Subcutaneous abdominal adipose tissue (tissue), 5 donors: ENCODE data around the gene ELFN1.

Experiments
- H3K27ac ChIP-seq: one replicate; pipeline ENCODE4 v1.7.0; 2013; ENCODE audit warnings: low read depth, mild to moderate bottlenecking, inconsistent platforms, low read length, moderate library complexity
- H3K27me3 ChIP-seq, 5 donors: one replicate each; pipeline ENCODE4 v1.7.0; 2013; ENCODE audit warnings: low read length in 5 of 5, inconsistent platforms in 1 of 5; ENCODE audit not compliant: control insufficient read depth in 5 of 5, insufficient read depth in 4 of 5
- H3K36me3 ChIP-seq, 5 donors: one replicate each; pipeline ENCODE4 v1.7.0; 2013; ENCODE audit warnings: low read length in 5 of 5; ENCODE audit not compliant: control insufficient read depth in 5 of 5, insufficient read depth in 5 of 5
- H3K4me1 ChIP-seq, 5 donors: one replicate each; pipeline ENCODE4 v1.7.0; 2013; ENCODE audit warnings: low read length in 5 of 5, mild to moderate bottlenecking in 3 of 5, moderate library complexity in 1 of 5; ENCODE audit not compliant: control insufficient read depth in 5 of 5, insufficient read depth in 5 of 5
- H3K4me3 ChIP-seq, 5 donors: one replicate each; pipeline ENCODE4 v1.7.0; 2013; ENCODE audit warnings: low read length in 5 of 5, low read depth in 1 of 5
- H3K9ac ChIP-seq, 5 donors: one replicate each; pipeline ENCODE4 v1.7.0; 2013; ENCODE audit warnings: low read length in 5 of 5, mild to moderate bottlenecking in 4 of 5, moderate library complexity in 3 of 5
- H3K9me3 ChIP-seq, 5 donors: one replicate each; pipeline ENCODE4 v1.7.0; 2013; ENCODE audit warnings: low read length in 5 of 5; ENCODE audit not compliant: control insufficient read depth in 5 of 5
- donor health status: healthy.
- donor health status: healthy.
- donor health status: healthy.
- donor health status: healthy.
- donor health status: healthy.

Gene ELFN1

DNA sequence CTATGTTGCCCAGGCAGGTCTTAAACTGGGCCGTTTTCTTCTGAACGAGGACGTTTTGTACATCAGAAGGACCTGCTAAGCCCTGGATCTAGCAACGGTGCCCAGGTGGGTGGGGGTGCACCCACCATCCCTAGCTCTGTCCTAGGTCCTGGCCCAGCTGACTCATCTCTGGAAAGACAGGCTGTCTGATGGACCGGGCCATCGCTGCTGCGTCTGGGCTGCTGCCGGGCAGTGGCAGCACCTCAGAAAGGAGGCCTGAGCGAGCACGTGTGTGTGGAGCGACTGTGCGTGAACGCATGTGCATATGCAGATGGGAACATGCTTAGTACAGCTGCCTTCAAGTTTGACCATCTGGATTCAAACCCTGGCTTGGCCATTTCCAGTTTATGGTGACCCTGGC lies 7.3 kb upstream of the ELFN1 start:
- H3K27me3 ChIP-seq = peaks cover 11 to 30% (median 25%) of the 10 kb centered on the region in 5 donors
- no peak overlapping the region for H3K27ac ChIP-seq
- H3K36me3 ChIP-seq = no peaks in the 10 kb centered on the region
- no peak overlapping the region for H3K4me3 ChIP-seq
- no peak overlapping the region for H3K9ac ChIP-seq
- H3K4me1 ChIP-seq = peaks cover 0 to 27% (median 16%) of the 10 kb centered on the region in 5 donors
- H3K9me3 ChIP-seq = peaks cover 0 to 5% (median 0%) of the 10 kb centered on the region in 5 donors

DNA sequence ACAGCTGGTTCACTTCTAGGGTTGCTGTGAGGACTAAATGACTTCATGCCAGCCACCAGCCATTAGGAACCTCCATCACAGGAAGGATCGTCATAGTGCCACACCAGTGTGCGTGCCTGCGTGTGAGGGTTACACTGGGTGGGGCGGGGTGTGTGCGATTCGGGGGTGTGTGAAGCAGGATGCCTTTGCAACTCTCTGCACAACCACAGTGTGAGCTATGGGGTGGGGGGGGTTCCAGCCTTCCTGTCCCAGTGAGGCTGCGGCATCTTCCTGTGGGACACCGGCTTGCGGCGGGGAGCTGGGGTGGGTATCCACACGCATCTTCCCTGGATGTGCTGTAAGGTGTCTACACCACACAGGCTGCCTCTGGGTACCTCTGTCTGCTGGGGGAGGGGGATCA lies 6.9 kb upstream of the ELFN1 start:
- H3K9me3 ChIP-seq = peaks cover 0 to 3% (median 0%) of the 10 kb centered on the region in 5 donors
- no peak overlapping the region for H3K9ac ChIP-seq
- H3K4me1 ChIP-seq = peaks cover 0 to 28% (median 19%) of the 10 kb centered on the region in 5 donors
- no peaks in the 10 kb centered on the region for H3K36me3 ChIP-seq
- peaks cover 14 to 31% (median 29%) of the 10 kb centered on the region in 5 donors for H3K27me3 ChIP-seq
- H3K4me3 ChIP-seq = no peak overlapping the region
- no peak overlapping the region for H3K27ac ChIP-seq

DNA sequence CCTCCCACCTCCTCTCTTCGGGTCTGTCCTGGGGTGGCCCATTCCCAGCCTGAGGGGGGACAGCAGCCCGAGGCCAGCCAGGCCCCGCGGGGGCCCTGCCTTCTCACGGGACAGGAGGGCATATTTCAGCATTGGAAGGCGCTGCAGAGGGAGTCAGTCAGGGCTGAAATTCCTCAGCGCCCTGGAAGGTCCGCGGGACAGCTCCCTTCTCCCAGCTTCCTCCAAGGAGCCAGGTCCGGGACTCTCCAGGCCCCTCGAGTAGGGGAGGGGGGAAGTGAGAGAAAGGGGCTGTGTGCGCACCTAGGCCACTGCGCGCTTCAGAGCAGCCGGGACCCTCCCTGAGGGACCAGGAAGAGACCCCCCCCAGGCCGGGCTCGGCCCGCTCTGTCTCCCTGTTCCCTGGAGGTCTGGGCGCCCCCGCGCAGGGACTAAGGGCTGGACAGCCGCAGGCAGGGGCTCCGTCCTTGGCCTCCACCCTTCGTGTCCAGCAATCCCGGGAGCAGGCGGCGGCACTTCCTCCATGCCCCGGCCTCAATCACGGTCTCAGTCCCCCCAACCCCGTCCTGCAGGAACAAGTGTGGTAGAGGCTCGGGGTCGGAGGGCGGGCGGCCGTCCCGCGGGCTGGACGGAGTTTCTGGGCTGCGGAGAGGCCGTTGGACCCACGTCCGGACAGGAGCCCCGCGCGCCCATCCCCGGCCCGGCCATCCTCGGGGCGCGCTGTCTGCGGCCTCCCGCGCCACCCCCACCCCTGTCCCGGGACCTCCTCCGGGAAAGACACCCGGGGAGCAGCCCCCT lies 6.0 kb upstream of the ELFN1 start:
- H3K4me3 ChIP-seq = peak overlapping the region in 1 of 5 donors; percentile 66
- no peaks in the 10 kb centered on the region for H3K36me3 ChIP-seq
- H3K27ac ChIP-seq = no peak overlapping the region

DNA sequence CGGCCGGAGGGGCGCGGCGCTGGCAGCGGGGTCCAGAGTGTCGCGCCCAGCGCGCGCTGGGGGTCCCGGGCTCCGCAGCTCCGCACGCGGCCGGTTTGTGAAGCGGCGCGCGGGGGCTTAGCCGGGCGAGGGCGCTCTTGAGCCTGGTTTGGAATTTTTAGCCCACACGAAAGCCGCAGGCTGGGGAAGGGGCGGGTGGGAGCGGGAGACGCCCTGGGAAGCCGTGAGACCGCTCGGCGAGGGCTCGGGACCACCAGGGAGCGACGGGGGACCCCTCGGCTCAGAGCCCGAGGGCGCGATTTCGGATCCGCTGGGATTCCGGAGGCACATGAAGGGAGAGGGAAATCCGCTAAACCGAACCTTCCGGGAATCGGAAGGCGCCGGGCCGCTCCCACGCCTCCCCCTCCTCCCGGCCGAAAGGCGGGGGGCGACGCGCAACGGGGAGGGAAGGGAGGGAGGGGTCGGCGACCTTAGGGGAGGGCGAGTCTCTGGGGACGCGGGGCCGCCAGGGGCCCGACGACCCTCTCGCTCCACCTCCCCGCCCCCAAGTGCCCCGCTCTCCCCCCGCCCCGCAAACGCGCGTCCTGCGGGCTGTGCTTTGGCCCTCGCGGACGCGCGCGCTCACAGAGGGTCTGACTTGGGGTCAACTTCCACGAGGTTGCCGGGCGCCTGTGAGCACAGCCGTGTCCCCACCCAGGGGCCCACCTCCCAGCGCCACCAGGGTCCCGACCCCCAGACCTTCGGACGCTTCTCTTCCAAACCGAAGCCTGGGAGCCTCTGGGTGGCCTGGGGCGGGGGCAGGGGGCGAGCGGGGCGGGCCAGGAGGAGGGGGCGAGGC lies 5.1 kb upstream of the ELFN1 start:
- Histone ChIP-seq H3K4me3 (peak overlapping the region in 4 of 5 donors; percentile 55 to 70 (median 68)), H3K36me3 (no peaks in the 10 kb centered on the region), H3K27ac (no peak overlapping the region), H3K4me1 (peaks cover 0 to 32% (median 22%) of the 10 kb centered on the region in 5 donors), H3K27me3 (peaks cover 15 to 42% (median 38%) of the 10 kb centered on the region in 5 donors), H3K9ac (peak overlapping the region in 3 of 5 donors; percentile 48 to 66 (median 55)), H3K9me3 (peaks cover 0 to 3% (median 0%) of the 10 kb centered on the region in 5 donors)

More for the DNA sequence above, 6.0 kb upstream of the ELFN1 start:
- H3K9me3 ChIP-seq = peaks cover 0 to 3% (median 0%) of the 10 kb centered on the region in 5 donors
- H3K9ac ChIP-seq = no peak overlapping the region
- H3K27me3 ChIP-seq = peaks cover 15 to 37% (median 35%) of the 10 kb centered on the region in 5 donors
- peaks cover 0 to 28% (median 19%) of the 10 kb centered on the region in 5 donors for H3K4me1 ChIP-seq

DNA sequence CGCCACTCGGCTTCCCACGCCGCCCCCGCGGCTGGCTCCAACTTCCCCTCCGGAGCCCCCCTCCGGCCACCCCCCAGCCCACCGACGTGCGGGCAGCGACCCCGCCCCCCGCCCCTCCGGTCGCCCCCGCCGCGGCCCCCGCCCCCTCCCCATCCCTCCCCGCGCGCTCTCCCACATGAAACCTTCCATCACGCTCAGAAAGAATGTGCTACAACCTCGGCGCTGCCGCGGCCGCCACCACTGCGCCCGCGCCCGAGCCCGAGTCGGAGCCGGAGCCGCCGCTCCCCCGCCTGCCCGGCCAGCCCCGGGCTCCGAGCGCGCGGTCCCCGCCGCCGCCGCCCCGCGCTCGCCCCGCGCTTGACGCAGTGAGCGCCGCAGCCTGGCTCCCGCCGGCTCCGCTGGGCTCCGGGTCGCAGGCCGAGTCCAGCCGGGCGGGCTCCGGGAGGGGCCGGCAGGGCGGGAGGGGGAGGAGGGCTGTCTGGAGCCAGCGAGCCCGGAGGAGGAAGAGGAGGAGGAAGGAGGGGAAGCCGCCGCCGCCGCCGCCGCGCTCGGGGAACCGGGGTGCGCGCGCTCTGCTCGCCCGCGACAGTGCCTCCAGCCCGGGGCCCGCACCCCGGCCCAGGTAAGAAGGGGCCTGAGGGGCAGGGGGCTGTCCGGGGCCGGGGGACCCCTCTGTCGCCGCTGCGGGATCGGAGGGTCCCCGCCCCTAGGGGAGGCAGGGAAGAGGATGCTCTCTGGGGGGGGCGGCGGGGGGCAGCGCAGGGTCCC lies 4.3 kb upstream of the ELFN1 start:
- Histone ChIP-seq H3K4me1 (peaks cover 0 to 32% (median 22%) of the 10 kb centered on the region in 5 donors), H3K27ac (no peak overlapping the region), H3K9me3 (peaks cover 0 to 3% (median 0%) of the 10 kb centered on the region in 5 donors), H3K36me3 (no peaks in the 10 kb centered on the region), H3K27me3 (peaks cover 15 to 48% (median 38%) of the 10 kb centered on the region in 5 donors), H3K9ac (no peak overlapping the region), H3K4me3 (peak overlapping the region in 2 of 5 donors; percentile 60 to 66)

DNA sequence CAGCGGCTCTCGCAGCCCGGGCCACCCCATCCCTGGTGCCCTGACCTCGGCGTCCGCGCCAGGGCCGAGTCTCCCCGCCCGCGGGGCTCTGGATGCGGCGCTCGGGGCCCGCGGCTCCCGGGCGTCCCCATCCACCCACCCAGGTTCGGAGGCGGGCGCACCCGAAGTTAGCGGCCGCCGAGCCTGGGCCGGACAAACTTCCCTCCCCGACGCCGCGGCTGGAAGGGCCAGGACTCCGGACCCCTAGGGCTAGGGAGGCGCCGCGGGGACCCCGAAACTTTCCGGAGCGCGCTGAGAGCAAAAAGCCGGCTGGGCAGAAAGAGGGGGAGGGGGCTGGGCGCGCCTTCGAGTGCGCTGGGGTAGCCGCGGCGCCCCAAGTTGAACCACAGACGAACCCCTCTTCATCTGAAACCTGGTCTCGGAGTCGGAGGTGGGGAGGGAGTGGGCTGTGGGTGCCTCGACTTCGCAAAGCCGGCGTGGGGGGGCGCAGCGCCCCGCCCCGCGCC lies 3.7 kb upstream of the ELFN1 start:
- Histone ChIP-seq H3K27me3 (peaks cover 18 to 53% (median 42%) of the 10 kb centered on the region in 5 donors), H3K4me3 (peak overlapping the region in 4 of 5 donors; percentile 17 to 60 (median 49)), H3K9ac (no peak overlapping the region), H3K27ac (no peak overlapping the region), H3K36me3 (no peaks in the 10 kb centered on the region), H3K9me3 (peaks cover 0 to 3% (median 0%) of the 10 kb centered on the region in 5 donors), H3K4me1 (peaks cover 0 to 32% (median 22%) of the 10 kb centered on the region in 5 donors)

DNA sequence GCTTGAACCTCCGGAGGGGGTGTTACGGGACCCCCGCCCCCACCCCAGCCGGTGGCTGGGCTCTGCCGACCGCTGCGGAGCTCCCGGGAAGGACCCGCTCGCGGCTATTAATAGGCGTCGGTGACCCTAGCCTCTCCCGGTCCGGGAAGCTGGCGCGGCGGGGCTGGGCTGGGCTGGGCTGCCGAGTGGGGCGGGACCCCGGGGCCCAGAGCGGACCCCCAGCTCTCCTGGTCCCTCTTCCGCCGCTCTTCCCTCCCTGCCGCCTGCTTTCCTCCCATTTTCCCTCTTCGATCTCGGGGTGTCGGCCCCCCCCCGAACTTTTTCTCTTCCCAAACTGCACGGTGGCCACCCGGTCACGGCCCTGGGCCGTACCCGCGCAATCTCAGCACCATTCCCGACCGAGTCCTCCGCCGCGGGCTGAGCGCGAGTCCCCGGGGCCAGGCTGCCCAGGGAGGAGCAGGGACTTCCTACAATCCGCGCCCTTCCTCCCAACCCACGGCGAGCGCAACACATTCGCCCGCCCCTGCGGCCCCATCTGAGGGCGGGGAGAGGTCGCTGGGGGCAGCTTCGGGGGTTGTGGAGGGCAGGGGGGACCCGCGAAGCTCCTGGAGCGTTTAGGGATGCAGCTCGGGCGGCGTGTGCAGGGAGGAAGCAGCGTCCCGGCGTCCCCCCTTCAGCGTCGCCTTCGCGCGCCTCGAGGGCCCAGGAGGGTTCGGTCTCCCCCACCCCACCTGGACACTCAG lies 3.1 kb upstream of the ELFN1 start:
- Histone ChIP-seq H3K9me3 (no peaks in the 10 kb centered on the region), H3K27ac (no peak overlapping the region), H3K9ac (no peak overlapping the region), H3K4me1 (peaks cover 0 to 32% (median 22%) of the 10 kb centered on the region in 5 donors), H3K4me3 (peak overlapping the region in 4 of 5 donors; percentile 32 to 60 (median 49)), H3K27me3 (peaks cover 22 to 57% (median 48%) of the 10 kb centered on the region in 5 donors), H3K36me3 (no peaks in the 10 kb centered on the region)

DNA sequence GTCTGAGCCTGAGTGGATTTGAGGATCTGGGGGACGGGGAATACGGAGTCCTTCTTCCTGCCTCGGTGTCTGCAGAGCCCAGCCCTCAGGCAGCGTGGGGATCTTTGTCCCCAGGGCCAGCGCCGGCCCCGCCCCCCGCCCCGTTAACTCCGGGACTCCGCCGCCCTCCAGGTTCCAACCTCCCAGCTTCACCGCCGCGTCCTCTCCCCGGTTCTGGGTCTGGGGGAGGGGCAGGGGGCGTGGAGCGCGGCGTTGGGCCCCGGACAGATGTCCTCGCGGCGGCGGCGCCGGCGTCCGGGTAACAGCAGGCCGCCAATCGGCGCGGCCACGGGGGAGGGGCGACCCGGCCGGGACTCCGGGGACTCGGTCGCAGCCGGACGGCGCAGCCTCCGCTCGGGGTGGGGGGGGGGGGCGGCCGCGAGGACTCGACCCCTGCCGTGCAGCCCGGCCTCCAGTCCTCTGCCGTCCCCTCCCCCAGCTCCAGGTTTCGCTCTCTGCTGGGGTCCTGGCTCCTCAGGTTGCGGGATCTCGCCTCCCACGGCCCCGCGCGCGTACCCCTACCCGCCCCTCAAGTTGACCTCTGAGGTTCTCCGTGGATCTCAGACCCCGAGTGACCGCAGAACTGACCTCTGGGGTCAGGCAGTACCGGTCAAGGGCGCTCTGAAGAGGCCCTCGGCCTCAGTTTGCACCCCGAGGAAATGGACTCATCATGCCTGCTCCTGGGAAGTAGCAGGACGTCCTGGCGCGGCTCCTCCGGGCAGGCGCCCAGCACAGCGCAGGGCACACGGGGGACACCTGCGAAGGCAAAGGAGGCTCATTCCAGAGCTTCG lies 2.3 kb upstream of the ELFN1 start:
- no peaks in the 10 kb centered on the region for H3K9me3 ChIP-seq
- peaks cover 0 to 32% (median 22%) of the 10 kb centered on the region in 5 donors for H3K4me1 ChIP-seq
- H3K27ac ChIP-seq = no peak overlapping the region
- H3K27me3 ChIP-seq = peaks cover 21 to 58% (median 44%) of the 10 kb centered on the region in 5 donors
- H3K36me3 ChIP-seq = no peaks in the 10 kb centered on the region
- peak overlapping the region in 4 of 5 donors; percentile 32 to 60 (median 49) for H3K4me3 ChIP-seq
- H3K9ac ChIP-seq = no peak overlapping the region
